ENCODE measurements around the gene SON.

The SON gene

GRCh38 chr21:33539616-33540015, 3.2 kb upstream of the SON start:
- no peaks in the 10 kb centered on the region for H3K79me1 ChIP-seq (ENCODE audit: low read depth, low read length)
- no peak overlapping the region for H3K23ac ChIP-seq (ENCODE audit: low read depth, low read length, poor library complexity)
- H2AK5ac ChIP-seq (ENCODE audit: low read depth, low read length): no peak overlapping the region
- H3K4me3 ChIP-seq (ENCODE audit: low read length in 2 of 2): no peak overlapping the region
- no peak overlapping the region for H3K9ac ChIP-seq (ENCODE audit: low read depth, low read length, poor library complexity)
- no peak overlapping the region for H4K8ac ChIP-seq (ENCODE audit: low read depth, low read length)
- H2BK120ac ChIP-seq (ENCODE audit: low read depth, low read length): no peak overlapping the region
- H4K91ac ChIP-seq (ENCODE audit: low read depth, low read length, poor library complexity): no peak overlapping the region
- no peak overlapping the region for H2BK12ac ChIP-seq (ENCODE audit: low read length)
- WGBS, 2 donors (ENCODE audit: extremely low coverage in 2 of 2, insufficient read length in 2 of 2, insufficient replicate concordance in 1 of 2): no CpG with 5 or more reads among the region's 4 CpGs
- H3K4ac ChIP-seq (ENCODE audit: low read length): no peak overlapping the region
- no peak overlapping the region for H2BK5ac ChIP-seq (ENCODE audit: low read length)
- no peak overlapping the region for H3K4me2 ChIP-seq (ENCODE audit: insufficient read depth, low read length, poor library complexity, severe bottlenecking)
- H3K27ac ChIP-seq (replicated peaks; ENCODE audit: low read length): no peak overlapping the region
- no peak overlapping the region for H3K14ac ChIP-seq (ENCODE audit: low read length)
- H3K36me3 ChIP-seq (replicated peaks in 1 of 2; ENCODE audit: control insufficient read depth in 2 of 2, insufficient read depth in 2 of 2, low read length in 2 of 2): peaks cover 13 to 62% of the 10 kb centered on the region in 2 donors
- H3K4me1 ChIP-seq (ENCODE audit: control insufficient read depth in 2 of 2, insufficient read depth in 1 of 2, low read depth in 1 of 2, low read length in 2 of 2): peaks cover 0 to 6% of the 10 kb centered on the region in 2 donors
- H3K27me3 ChIP-seq (ENCODE audit: control insufficient read depth in 3 of 3, insufficient read depth in 3 of 3, low read depth in 1 of 3, low read length in 3 of 3): no peaks in the 10 kb centered on the region
- no peak overlapping the region for H2BK15ac ChIP-seq (ENCODE audit: low read length)
- H3K9me3 ChIP-seq (replicated peaks in 1 of 2; ENCODE audit: control insufficient read depth in 2 of 2, insufficient read depth in 1 of 2, low read depth in 1 of 2, low read length in 2 of 2): no peaks in the 10 kb centered on the region
- DNase-seq (ENCODE audit: low spot score): no peak
- no peak overlapping the region for H3K18ac ChIP-seq (ENCODE audit: low read length)
- H2AFZ ChIP-seq (ENCODE audit: low read length): no peak overlapping the region

DNA sequence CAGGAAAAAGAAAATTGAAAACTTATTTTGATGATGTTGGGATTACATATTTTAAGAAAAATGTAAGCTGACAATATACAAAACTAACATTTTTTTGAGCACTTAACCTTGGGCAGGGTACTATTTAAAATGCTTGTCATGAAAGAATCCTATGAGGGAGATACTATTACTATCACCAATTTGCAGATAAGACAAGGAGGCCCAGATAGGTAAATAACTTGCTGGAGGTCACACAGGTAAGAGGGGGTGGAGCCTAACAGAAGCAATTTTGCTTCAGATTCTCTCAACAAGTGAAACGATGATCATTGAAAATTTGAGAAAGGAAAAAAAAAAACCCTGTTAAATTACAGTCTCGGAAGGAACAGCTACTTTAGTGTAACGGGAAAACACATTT, 2.1 kb upstream of the SON start:
- peak overlapping the region in 1 of 2 donors; percentile 69 for H3K4me3 ChIP-seq (ENCODE audit: low read length in 2 of 2)
- H2BK5ac ChIP-seq (ENCODE audit: low read length): no peak overlapping the region
- no CpG with 5 or more reads among the region's 3 CpGs for WGBS, 2 donors (ENCODE audit: extremely low coverage in 2 of 2, insufficient read length in 2 of 2, insufficient replicate concordance in 1 of 2)

GRCh38 chr21:33541105-33541711, 1.6 kb upstream of the SON start:
- no peak overlapping the region for H2BK120ac ChIP-seq (ENCODE audit: low read depth, low read length)
- peak overlapping the region; percentile 69 to 87 for H3K4me3 ChIP-seq (ENCODE audit: low read length in 2 of 2)
- H2BK12ac ChIP-seq (ENCODE audit: low read length): no peak overlapping the region
- peak overlapping the region; percentile 82 for H3K4me2 ChIP-seq (ENCODE audit: insufficient read depth, low read length, poor library complexity, severe bottlenecking)
- no peaks in the 10 kb centered on the region for H3K9me3 ChIP-seq (replicated peaks in 1 of 2; ENCODE audit: control insufficient read depth in 2 of 2, insufficient read depth in 1 of 2, low read depth in 1 of 2, low read length in 2 of 2)
- H2BK5ac ChIP-seq (ENCODE audit: low read length): no peak overlapping the region
- no peak overlapping the region for H4K91ac ChIP-seq (ENCODE audit: low read depth, low read length, poor library complexity)
- H3K4ac ChIP-seq (ENCODE audit: low read length): no peak overlapping the region
- no peak overlapping the region for H2BK15ac ChIP-seq (ENCODE audit: low read length)
- peak overlapping the region; percentile 83 for H3K9ac ChIP-seq (ENCODE audit: low read depth, low read length, poor library complexity)
- peaks cover 11 to 50% of the 10 kb centered on the region in 2 donors for H3K36me3 ChIP-seq (replicated peaks in 1 of 2; ENCODE audit: control insufficient read depth in 2 of 2, insufficient read depth in 2 of 2, low read length in 2 of 2)
- no peak overlapping the region for H3K23ac ChIP-seq (ENCODE audit: low read depth, low read length, poor library complexity)
- no CpG with 5 or more reads among the region's 19 CpGs for WGBS, 2 donors (ENCODE audit: extremely low coverage in 2 of 2, insufficient read length in 2 of 2, insufficient replicate concordance in 1 of 2)
- H3K18ac ChIP-seq (ENCODE audit: low read length): no peak overlapping the region
- H3K4me1 ChIP-seq (ENCODE audit: control insufficient read depth in 2 of 2, insufficient read depth in 1 of 2, low read depth in 1 of 2, low read length in 2 of 2): peaks cover 0 to 10% of the 10 kb centered on the region in 2 donors
- no peak overlapping the region for H2AK5ac ChIP-seq (ENCODE audit: low read depth, low read length)
- no peaks in the 10 kb centered on the region for H3K27me3 ChIP-seq (ENCODE audit: control insufficient read depth in 3 of 3, insufficient read depth in 3 of 3, low read depth in 1 of 3, low read length in 3 of 3)
- H4K8ac ChIP-seq (ENCODE audit: low read depth, low read length): no peak overlapping the region
- H2AFZ ChIP-seq (ENCODE audit: low read length): peak overlapping the region; percentile 84
- no peaks in the 10 kb centered on the region for H3K79me1 ChIP-seq (ENCODE audit: low read depth, low read length)
- H3K27ac ChIP-seq (replicated peaks; ENCODE audit: low read length): no peak overlapping the region
- H3K14ac ChIP-seq (ENCODE audit: low read length): no peak overlapping the region
- DNase-seq (ENCODE audit: low spot score): no peak

More for the DNA sequence above, 2.1 kb upstream of the SON start:
- peaks cover 0 to 10% of the 10 kb centered on the region in 2 donors for H3K4me1 ChIP-seq (ENCODE audit: control insufficient read depth in 2 of 2, insufficient read depth in 1 of 2, low read depth in 1 of 2, low read length in 2 of 2)
- no peak overlapping the region for H3K14ac ChIP-seq (ENCODE audit: low read length)
- H4K91ac ChIP-seq (ENCODE audit: low read depth, low read length, poor library complexity): no peak overlapping the region
- no peak overlapping the region for H3K4ac ChIP-seq (ENCODE audit: low read length)
- no peaks in the 10 kb centered on the region for H3K79me1 ChIP-seq (ENCODE audit: low read depth, low read length)
- H3K18ac ChIP-seq (ENCODE audit: low read length): no peak overlapping the region
- no peak overlapping the region for H3K9ac ChIP-seq (ENCODE audit: low read depth, low read length, poor library complexity)
- H2BK15ac ChIP-seq (ENCODE audit: low read length): no peak overlapping the region
- DNase-seq (ENCODE audit: low spot score): no peak
- no peak overlapping the region for H3K27ac ChIP-seq (replicated peaks; ENCODE audit: low read length)
- no peaks in the 10 kb centered on the region for H3K27me3 ChIP-seq (ENCODE audit: control insufficient read depth in 3 of 3, insufficient read depth in 3 of 3, low read depth in 1 of 3, low read length in 3 of 3)
- no peak overlapping the region for H2BK120ac ChIP-seq (ENCODE audit: low read depth, low read length)
- no peaks in the 10 kb centered on the region for H3K9me3 ChIP-seq (replicated peaks in 1 of 2; ENCODE audit: control insufficient read depth in 2 of 2, insufficient read depth in 1 of 2, low read depth in 1 of 2, low read length in 2 of 2)
- H2BK12ac ChIP-seq (ENCODE audit: low read length): no peak overlapping the region
- no peak overlapping the region for H3K23ac ChIP-seq (ENCODE audit: low read depth, low read length, poor library complexity)
- H4K8ac ChIP-seq (ENCODE audit: low read depth, low read length): no peak overlapping the region
- H3K36me3 ChIP-seq (replicated peaks in 1 of 2; ENCODE audit: control insufficient read depth in 2 of 2, insufficient read depth in 2 of 2, low read length in 2 of 2): peaks cover 13 to 51% of the 10 kb centered on the region in 2 donors
- H2AFZ ChIP-seq (ENCODE audit: low read length): no peak overlapping the region
- no peak overlapping the region for H3K4me2 ChIP-seq (ENCODE audit: insufficient read depth, low read length, poor library complexity, severe bottlenecking)
- H2AK5ac ChIP-seq (ENCODE audit: low read depth, low read length): no peak overlapping the region

GRCh38 chr21:33541756-33542639, 840 bp upstream of the SON start, which contains the start of gene GART:
Gene GART, minus strand, starts transcription at chr21:33542117. Its CDS starts 2,802 bp downstream, at chr21:33539315.
- Histone ChIP-seq H3K9me3 (replicated peaks in 1 of 2; ENCODE audit: control insufficient read depth in 2 of 2, insufficient read depth in 1 of 2, low read depth in 1 of 2, low read length in 2 of 2) (peaks cover 0 to under 1% of the 10 kb centered on the region in 2 donors), H3K4me1 (ENCODE audit: control insufficient read depth in 2 of 2, insufficient read depth in 1 of 2, low read depth in 1 of 2, low read length in 2 of 2) (peaks cover 0 to 10% of the 10 kb centered on the region in 2 donors), H3K36me3 (replicated peaks in 1 of 2; ENCODE audit: control insufficient read depth in 2 of 2, insufficient read depth in 2 of 2, low read length in 2 of 2) (peaks cover 7 to 50% of the 10 kb centered on the region in 2 donors), H3K14ac (ENCODE audit: low read length) (no peak within 1 kb of the TSS), H3K23ac (ENCODE audit: low read depth, low read length, poor library complexity) (peak within 1 kb of the TSS; percentile 62), H2BK12ac (ENCODE audit: low read length) (no peak within 1 kb of the TSS), H2AK5ac (ENCODE audit: low read depth, low read length) (no peak within 1 kb of the TSS), H3K18ac (ENCODE audit: low read length) (peak within 1 kb of the TSS; percentile 95), H4K91ac (ENCODE audit: low read depth, low read length, poor library complexity) (no peak within 1 kb of the TSS), H3K27me3 (ENCODE audit: control insufficient read depth in 3 of 3, insufficient read depth in 3 of 3, low read depth in 1 of 3, low read length in 3 of 3) (no peaks in the 10 kb centered on the region), H2BK5ac (ENCODE audit: low read length) (peak within 1 kb of the TSS; percentile 90), H3K4me2 (ENCODE audit: insufficient read depth, low read length, poor library complexity, severe bottlenecking) (peak within 1 kb of the TSS; percentile 82), H2AFZ (ENCODE audit: low read length) (peak within 1 kb of the TSS; percentile 85), H3K79me1 (ENCODE audit: low read depth, low read length) (no peaks in the 10 kb centered on the region), H2BK15ac (ENCODE audit: low read length) (no peak within 1 kb of the TSS), H3K27ac (replicated peaks; ENCODE audit: low read length) (peak within 1 kb of the TSS; percentile 98), H3K9ac (ENCODE audit: low read depth, low read length, poor library complexity) (peak within 1 kb of the TSS; percentile 87), H3K4ac (ENCODE audit: low read length) (no peak within 1 kb of the TSS), H3K4me3 (ENCODE audit: low read length in 2 of 2) (peak within 1 kb of the TSS; percentile 69 to 89), H2BK120ac (ENCODE audit: low read depth, low read length) (no peak within 1 kb of the TSS), H4K8ac (ENCODE audit: low read depth, low read length) (no peak within 1 kb of the TSS)
- no CpG with 5 or more reads among the region's 56 CpGs for WGBS, 2 donors (ENCODE audit: extremely low coverage in 2 of 2, insufficient read length in 2 of 2, insufficient replicate concordance in 1 of 2)
- peak; percentile 70 for DNase-seq (ENCODE audit: low spot score)
